AG09309 (cell line): ENCODE measurements around the gene SIPA1.

Experiments
- DNase-seq: peaks from one replicate; pipeline ENCODE4 v3.0.0-alpha.2; 2010; ENCODE audit warnings: low read depth
- H3K4me3 ChIP-seq: 2 replicates; pipeline ENCODE4 v1.5.1; 2011; ENCODE audit warnings: mild to moderate bottlenecking, low read depth, low read length, moderate library complexity; ENCODE audit not compliant: control insufficient read depth
- CTCF ChIP-seq: IDR thresholded peaks from 2 replicates; pipeline ENCODE4 v1.5.1; 2011; ENCODE audit warnings: mild to moderate bottlenecking, low read depth, low read length, inconsistent platforms; ENCODE audit not compliant: insufficient read depth, control insufficient read depth; ENCODE audit errors: missing control alignments

Gene SIPA1

GRCh38 chr11:65615229-65615949, 22.5 kb upstream of the SIPA1 start, which contains the start of gene PCNX3:
Gene PCNX3, plus strand, starts transcription at chr11:65615776. Its CDS starts 536 bp downstream, at chr11:65616312.
- peak; percentile 100 for DNase-seq
- peak within 1 kb of the TSS; percentile 85 for H3K4me3 ChIP-seq
- TF ChIP-seq CTCF = no peak

- no peak for DNase-seq
- no peak for TF ChIP-seq CTCF
- H3K4me3 ChIP-seq = peak overlapping the region; percentile 85
Observed at GRCh38 chr11:65615950-65616574, 21.8 kb upstream of the SIPA1 start.

- H3K4me3 ChIP-seq = peak overlapping the region; percentile 85
- no peak for TF ChIP-seq CTCF
- DNase-seq = no peak
Observed at GRCh38 chr11:65616575-65617001, 21.3 kb upstream of the SIPA1 start.

- DNase-seq = no peak
- H3K4me3 ChIP-seq = peak overlapping the region; percentile 85
- no peak for TF ChIP-seq CTCF
Observed at GRCh38 chr11:65617136-65617850, 20.6 kb upstream of the SIPA1 start.

- TF ChIP-seq CTCF = no peak
- no peak overlapping the region for H3K4me3 ChIP-seq
- no peak for DNase-seq
Observed at GRCh38 chr11:65617990-65618751, 19.7 kb upstream of the SIPA1 start.

GRCh38 chr11:65618763-65619162, 19.1 kb upstream of the SIPA1 start:
- TF ChIP-seq CTCF = no peak
- H3K4me3 ChIP-seq = no peak overlapping the region
- DNase-seq = no peak
